Measurements from ENCODE around the gene CCL2.

The CCL2 gene

GRCh38 chr17:34305061-34305460 is 50.0 kb downstream of the CCL2 start:
- Histone ChIP-seq H3K27me3 (ENCODE audit: control insufficient read depth, insufficient read depth, low read length) (peaks cover under 1% of the 10 kb centered on the region), H3K9ac (ENCODE audit: low read depth, low read length) (no peak overlapping the region), H3K4me1 (ENCODE audit: control insufficient read depth, insufficient read depth, low read length) (peaks cover 2% of the 10 kb centered on the region), H3K9me3 (ENCODE audit: control insufficient read depth, insufficient read depth, low read length) (no peaks in the 10 kb centered on the region), H3K4me3 (ENCODE audit: low read depth, low read length) (no peak overlapping the region), H3K36me3 (ENCODE audit: control insufficient read depth, insufficient read depth, low read length) (no peaks in the 10 kb centered on the region)

DNA sequence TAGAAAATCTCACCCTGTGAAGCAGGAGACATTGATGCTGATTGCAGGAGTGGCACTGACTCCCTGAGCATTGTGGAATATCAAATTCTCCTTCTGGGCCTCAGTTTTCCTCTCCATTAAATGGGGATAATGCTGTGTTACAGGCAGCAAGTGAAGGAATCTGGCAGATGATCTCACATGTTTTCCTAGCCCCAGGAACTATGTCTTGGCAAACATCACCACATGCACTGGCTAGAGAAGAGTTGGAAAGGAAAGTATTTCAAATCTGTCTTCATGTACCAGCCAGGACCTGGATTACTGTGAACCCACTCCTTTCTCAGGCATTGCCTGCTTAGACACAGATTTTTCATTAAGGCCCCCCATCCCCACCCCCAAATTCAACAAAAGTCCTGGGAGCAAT is 50.5 kb downstream of the CCL2 start:
- Histone ChIP-seq H3K4me1 (ENCODE audit: control insufficient read depth, insufficient read depth, low read length) (peaks cover 2% of the 10 kb centered on the region), H3K9ac (ENCODE audit: low read depth, low read length) (no peak overlapping the region), H3K36me3 (ENCODE audit: control insufficient read depth, insufficient read depth, low read length) (no peaks in the 10 kb centered on the region), H3K4me3 (ENCODE audit: low read depth, low read length) (no peak overlapping the region), H3K9me3 (ENCODE audit: control insufficient read depth, insufficient read depth, low read length) (no peaks in the 10 kb centered on the region), H3K27me3 (ENCODE audit: control insufficient read depth, insufficient read depth, low read length) (no peaks in the 10 kb centered on the region)

- H3K27me3 ChIP-seq (ENCODE audit: control insufficient read depth, insufficient read depth, low read length): no peaks in the 10 kb centered on the region
- H3K9me3 ChIP-seq (ENCODE audit: control insufficient read depth, insufficient read depth, low read length): no peaks in the 10 kb centered on the region
- peaks cover 2% of the 10 kb centered on the region for H3K4me1 ChIP-seq (ENCODE audit: control insufficient read depth, insufficient read depth, low read length)
- H3K9ac ChIP-seq (ENCODE audit: low read depth, low read length): no peak overlapping the region
- H3K4me3 ChIP-seq (ENCODE audit: low read depth, low read length): no peak overlapping the region
- no peaks in the 10 kb centered on the region for H3K36me3 ChIP-seq (ENCODE audit: control insufficient read depth, insufficient read depth, low read length)
Measured at GRCh38 chr17:34306466-34306865, 51.4 kb downstream of the CCL2 start.
